HepG2 (cell line): Measurements from ENCODE around the gene RSPH9. TPM values are rescaled to one million over a fixed set of nuclear protein-coding genes. Genes with fewer than 3 reads are reported as not detected.

Source experiments
- ATF6 ChIP-seq: sonication (generic); formaldehyde crosslinking; conservative IDR thresholded peaks from 2 replicates; pipeline ENCODE4 v1.4.0; 2020; ENCODE audit warnings: missing genetic modification reagents
- ATF7 ChIP-seq, 2 experiments: fragments of 450-650 bp in 1 of 2; sonication (generic) in 1 of 2; formaldehyde crosslinking in 1 of 2; IDR thresholded peaks; 2 replicates each; pipeline versions ENCODE4 v1.4.0 to v1.6.1; 2016 to 2020; ENCODE audit warnings: antibody characterized with exemption in 1 of 2, mild to moderate bottlenecking in 1 of 2, missing genetic modification reagents in 1 of 2
- E2F5 ChIP-seq: sonication (generic); formaldehyde crosslinking; conservative IDR thresholded peaks from 2 replicates; pipeline ENCODE4 v1.4.0; 2020; ENCODE audit warnings: missing genetic modification reagents
- FUBP1 ChIP-seq: sonication (generic); formaldehyde crosslinking; IDR thresholded peaks from 2 replicates; pipeline ENCODE4 v1.5.1; 2020; ENCODE audit warnings: missing genetic modification reagents, mild to moderate bottlenecking, borderline replicate concordance
- NONO ChIP-seq, 2 experiments: fragments of 450-650 bp in 1 of 2; sonication (generic) in 1 of 2; formaldehyde crosslinking in 1 of 2; IDR thresholded peaks in 1 of 2; conservative IDR thresholded peaks in 1 of 2; 2 replicates each; pipeline versions ENCODE4 v1.6.1 to v1.8.0; 2017 to 2022; ENCODE audit warnings: mild to moderate bottlenecking in 1 of 2, missing genetic modification reagents in 1 of 2, moderate library complexity in 1 of 2
- SKI ChIP-seq: fragments of 450-650 bp; IDR thresholded peaks from one replicate; pipeline ENCODE4 v1.6.1; 2018; ENCODE audit warnings: mild to moderate bottlenecking; ENCODE audit not compliant: partially characterized antibody
- SMYD3 ChIP-seq: sonication (generic); formaldehyde crosslinking; IDR thresholded peaks from 2 replicates; pipeline ENCODE4 v1.8.1; 2023; ENCODE audit warnings: mild to moderate bottlenecking, missing genetic modification reagents
- ZBTB14 ChIP-seq: sonication (generic); formaldehyde crosslinking; IDR thresholded peaks from 2 replicates; pipeline ENCODE4 v1.4.0; 2020; ENCODE audit warnings: missing genetic modification reagents
- ZBTB21 ChIP-seq: sonication (generic); formaldehyde crosslinking; IDR thresholded peaks from 2 replicates; pipeline ENCODE4 v1.4.0; 2020; ENCODE audit warnings: missing genetic modification reagents
- ZIK1 ChIP-seq: sonication (generic); formaldehyde crosslinking; IDR thresholded peaks from 2 replicates; pipeline ENCODE4 v1.5.0; 2020; ENCODE audit warnings: mild to moderate bottlenecking, low read depth, missing genetic modification reagents, borderline replicate concordance
- ZMYM3 ChIP-seq: sonication (generic); formaldehyde crosslinking; IDR thresholded peaks from 2 replicates; pipeline ENCODE4 v1.5.1; 2020; ENCODE audit warnings: mild to moderate bottlenecking, missing genetic modification reagents
- ZNF142 ChIP-seq: sonication (generic); formaldehyde crosslinking; IDR thresholded peaks from 2 replicates; pipeline ENCODE4 v1.4.0; 2020; ENCODE audit warnings: missing genetic modification reagents
- ZNF557 ChIP-seq: sonication (generic); formaldehyde crosslinking; IDR thresholded peaks from 2 replicates; pipeline ENCODE4 v1.4.0; 2020; ENCODE audit warnings: missing genetic modification reagents
- ZNF839 ChIP-seq: sonication (generic); formaldehyde crosslinking; IDR thresholded peaks from 2 replicates; pipeline ENCODE4 v1.4.0; 2020; ENCODE audit warnings: missing genetic modification reagents, mild to moderate bottlenecking, borderline replicate concordance
- polyA plus RNA-seq, 8 experiments: library from polyadenylated mRNA; depleted of rRNA in 3 of 8; stranded (reverse) in 7 of 8; unstranded in 1 of 8; fragments of >200 nt; fragmentation: Illumina TruSeq in 4 of 8; extraction: Trizol in 4 of 8; gene quantifications; 2 replicates each; pipeline versions ENCODE4 v1.2.1 to v1.2.3, GENCODE V29; 2011 to 2016; ENCODE audit warnings: low read depth in 4 of 8, missing spikeins in 1 of 8, mixed read lengths in 1 of 8; ENCODE audit not compliant: insufficient read depth in 1 of 8
- total RNA-seq, 5 experiments: library from RNA; depleted of rRNA; stranded (reverse); fragments of >200 nt; fragmentation: Illumina TruSeq; extraction: Trizol; gene quantifications; 2 replicates each; pipeline ENCODE4 v1.2.3, GENCODE V29; 2016; ENCODE audit warnings: low read depth in 1 of 5

The RSPH9 gene
- total and polyA plus RNA-seq, 2 of the 13 experiments (the other 11 are each of a cell fraction or from before 2014, with no cell fraction given), result 0.04 TPM; not detected in 1

GRCh38 chr6:43687437-43688347 is 42.9 kb downstream of the RSPH9 start, which contains the start of gene MRPS18A (continued):
- TF ChIP-seq ZBTB14 (CRISPR knock-in tag) (no peak), ZNF839 (no peak), SKI (no peak), NONO (IDR thresholded peaks at IDR 0.05) (no peak), NONO (CRISPR knock-in tag; conservative IDR thresholded peaks at IDR 0.05) (0 out of 2 replicates have a peak, but pooled peaks have one; percentile 36), ZNF557 (CRISPR knock-in tag) (no peak), FUBP1 (CRISPR knock-in tag) (no peak), ATF6 (CRISPR knock-in tag) (0 out of 2 replicates have a peak, but pooled peaks have one; percentile 51), ZMYM3 (CRISPR knock-in tag) (no peak), E2F5 (CRISPR knock-in tag) (no peak), SMYD3 (CRISPR knock-in tag) (no peak), ZIK1 (0 out of 2 replicates have a peak, but pooled peaks have one; percentile 36), ZBTB21 (0 out of 2 replicates have a peak, but pooled peaks have one; percentile 18), ZNF142 (CRISPR knock-in tag) (peak; percentile 54; the same call in 1 of the 2 replicates), ATF7 (IDR thresholded peaks at IDR 0.05) (no peak), ATF7 (CRISPR knock-in tag; IDR thresholded peaks at IDR 0.05) (0 out of 2 replicates have a peak, but pooled peaks have one; percentile 43)
